Omental fat pad (tissue), 4 donors: Measurements from ENCODE around the gene KRT6A. TPM values are rescaled to one million over a fixed set of nuclear protein-coding genes. Genes with fewer than 3 reads are reported as not detected.

Experiments
- ATAC-seq: fragments of 150-250 bp; one replicate; pipeline ENCODE4 v1.9.1; 2016; ENCODE audit warnings: mild to moderate bottlenecking, moderate library complexity; ENCODE audit not compliant: low FRiP score
- DNase-seq: peaks from one replicate; pipeline ENCODE4 v3.0.0-alpha.2; 2019; ENCODE audit warnings: low spot score
- CTCF ChIP-seq, 3 donors: fragments of 450-650 bp; IDR thresholded peaks; one replicate each; pipeline ENCODE4 v1.5.1; 2016 to 2017; ENCODE audit warnings: antibody characterized with exemption in 3 of 3, mild to moderate bottlenecking in 3 of 3, moderate library complexity in 2 of 3
- total RNA-seq, 4 donors: library from RNA; depleted of rRNA; stranded (reverse); fragments of >200 nt; gene quantifications; one replicate each; pipeline ENCODE4 v1.1.0, GENCODE V29; 2016

Gene KRT6A
- total RNA-seq, 4 donors from 2014 or later: 3.3 to 40.7 (median 8.4) TPM

GRCh38 chr12:52486166-52487105, 6.6 kb downstream of the KRT6A start:
- no peak for TF ChIP-seq CTCF (IDR thresholded peaks at IDR 0.05)
- ATAC-seq (no peak), DNase-seq (no peak)

GRCh38 chr12:52480073-52480472, 13.0 kb downstream of the KRT6A start:
- no peak for TF ChIP-seq CTCF (IDR thresholded peaks at IDR 0.05)
- ATAC-seq (no peak), DNase-seq (no peak)

GRCh38 chr12:52477651-52478050, 15.4 kb downstream of the KRT6A start:
- TF ChIP-seq CTCF (IDR thresholded peaks at IDR 0.05): no peak
- ATAC-seq (no peak), DNase-seq (no peak)

- no peak for TF ChIP-seq CTCF (IDR thresholded peaks at IDR 0.05)
- no peak for DNase-seq
- no peak for ATAC-seq
These were observed 18.8 kb downstream of the KRT6A start for GRCh38 chr12:52474212-52474611.

- no peak for TF ChIP-seq CTCF (IDR thresholded peaks at IDR 0.05)
- no peak for ATAC-seq
- no peak for DNase-seq
These were observed 19.3 kb downstream of the KRT6A start, which contains the start of gene KRT6C for GRCh38 chr12:52473768-52474167. KRT6C (minus strand) TSS chr12:52473805; CDS start chr12:52473737, 68 bp downstream.

GRCh38 chr12:52469853-52470252, 23.2 kb downstream of the KRT6A start:
- DNase-seq (no peak), ATAC-seq (no peak)
- TF ChIP-seq CTCF (IDR thresholded peaks at IDR 0.05): no peak

- ATAC-seq (no peak), DNase-seq (no peak)
- TF ChIP-seq CTCF (IDR thresholded peaks at IDR 0.05): no peak
These were observed 28.2 kb downstream of the KRT6A start for GRCh38 chr12:52464897-52465296.
